BJ (cell line): ENCODE data around the gene CDY2B. TPM values are rescaled to one million over a fixed set of nuclear protein-coding genes. Genes with fewer than 3 reads are reported as not detected.
"Not testable (repeated sequence)": the region's sequence is repeated elsewhere in the genome, so short reads cannot be mapped to it uniquely, and the experiment has no call there.

Experiments
- CTCF ChIA-PET: fragments of 350-600 bp; formaldehyde crosslinking; extraction: SDS; loops from one replicate; lab custom pipeline; 2021; ENCODE audit warnings: antibody characterized with exemption, inconsistent platforms; lab: Yijun Ruan, JAX
- POLR2A ChIA-PET: fragments of 300-600 bp; sonication (Branson Sonifier 250); formaldehyde crosslinking; extraction: SDS; loops from one replicate; lab custom pipeline; 2021; ENCODE audit warnings: antibody characterized with exemption; lab: Charles Lee
- DNase-seq: peaks from one replicate; pipeline ENCODE4 v3.0.0-alpha.2; 2011; ENCODE audit warnings: low read depth
- H3K27me3 ChIP-seq: 2 replicates; pipeline ENCODE4 v1.6.0; 2011; ENCODE audit warnings: low read length; ENCODE audit not compliant: control insufficient read depth, insufficient read depth
- H3K36me3 ChIP-seq: 2 replicates; pipeline ENCODE4 v1.5.1; 2011; ENCODE audit warnings: low read length; ENCODE audit not compliant: control insufficient read depth, insufficient read depth
- H3K4me3 ChIP-seq: 2 replicates; pipeline ENCODE4 v1.5.1; 2011; ENCODE audit warnings: low read depth, mild to moderate bottlenecking, control low read depth, low read length
- polyA plus RNA-seq: library from polyadenylated mRNA; depleted of rRNA; stranded (reverse); fragments of >200 nt; gene quantifications from 2 replicates; pipeline ENCODE4 v1.2.3, GENCODE V29; 2011; rRNA removed

Gene CDY2B
- polyA plus RNA-seq, 1 experiment: not detected

DNA sequence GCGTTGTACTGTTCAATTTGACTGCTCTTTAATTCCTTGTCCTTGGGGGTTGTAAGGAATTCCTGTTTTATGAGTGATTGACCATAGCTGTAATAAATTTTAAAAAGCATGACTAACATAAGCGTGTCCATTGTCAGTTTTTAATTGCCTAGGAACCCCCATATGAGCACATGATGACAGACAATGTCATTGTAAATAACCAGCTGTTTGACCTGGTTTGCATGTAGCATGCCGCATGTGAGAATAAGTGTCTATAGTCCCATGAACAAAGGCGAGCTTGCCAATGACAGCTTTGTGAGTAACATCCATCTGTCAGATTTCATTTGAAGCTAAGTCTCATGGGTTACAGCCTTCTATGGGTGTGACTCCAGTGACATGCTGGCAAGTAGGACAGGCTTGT lies 30.9 kb downstream of the CDY2B start:
- CTCF ChIA-PET, DNase-seq, POLR2A ChIA-PET: not testable (repeated sequence)

GRCh38 chrY:17832149-17832548 lies 47.9 kb downstream of the CDY2B start:
- POLR2A ChIA-PET, CTCF ChIA-PET, H3K36me3 ChIP-seq, DNase-seq, H3K4me3 ChIP-seq, H3K27me3 ChIP-seq: not testable (repeated sequence)

More for the DNA sequence above, 30.9 kb downstream of the CDY2B start:
- not testable (repeated sequence) for H3K27me3 ChIP-seq, H3K4me3 ChIP-seq, H3K36me3 ChIP-seq

Other genes with a start within 250 kb of the CDY2B start
- gene CDY2A, start 145.6 kb upstream of the CDY2B start, polyA plus RNA-seq: not detected in 2 replicates